ENCODE results near the gene UBALD2.
"Not testable (repeated sequence)": the region's sequence is repeated elsewhere in the genome, so short reads cannot be mapped to it uniquely, and the experiment has no call there.

UBALD2 gene

GRCh38 chr17:76267051-76267576 is 2.0 kb downstream of the UBALD2 start:
- DNase-seq = no peak

GRCh38 chr17:76267581-76268001 is 2.4 kb downstream of the UBALD2 start:
- DNase-seq = not testable (repeated sequence)

DNA sequence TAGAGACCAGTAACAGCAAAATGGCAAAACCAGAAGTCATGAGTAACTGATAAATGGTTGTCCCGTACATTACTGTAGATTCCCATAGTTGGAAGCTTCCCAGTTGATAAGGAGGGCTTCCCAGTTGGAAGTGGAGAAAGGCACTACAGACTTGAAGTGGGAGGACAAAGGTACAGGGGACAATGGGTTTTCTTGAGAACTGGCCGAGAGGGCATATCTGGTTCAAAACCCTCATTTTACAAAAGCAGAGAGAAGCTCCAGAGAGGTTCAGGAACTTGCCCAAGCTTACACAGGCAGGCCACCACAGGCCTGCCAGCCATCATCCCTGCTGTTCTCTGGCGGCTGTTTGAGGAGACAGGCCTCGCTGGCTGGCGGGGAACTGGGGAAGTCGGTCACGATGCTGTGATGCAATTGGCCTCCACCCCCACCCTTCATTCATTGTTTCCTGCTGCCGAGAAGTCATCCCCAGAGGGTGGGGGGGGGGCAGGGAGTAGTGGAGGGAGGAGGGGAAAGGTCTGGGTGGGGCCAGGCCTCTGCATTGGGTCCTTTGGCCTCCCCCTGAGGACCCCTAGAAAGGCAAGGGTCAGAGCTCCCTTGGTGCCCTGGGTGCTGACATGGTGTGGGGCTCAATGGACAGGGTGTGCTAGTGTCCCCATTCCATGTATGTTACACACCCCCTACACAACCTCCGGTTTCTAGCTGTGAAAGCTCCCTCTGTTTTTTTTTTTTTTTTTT is 3.0 kb downstream of the UBALD2 start:
- DNase-seq = no peak

GRCh38 chr17:76268991-76269981 is 4.1 kb downstream of the UBALD2 start:
- DNase-seq = no peak

DNA sequence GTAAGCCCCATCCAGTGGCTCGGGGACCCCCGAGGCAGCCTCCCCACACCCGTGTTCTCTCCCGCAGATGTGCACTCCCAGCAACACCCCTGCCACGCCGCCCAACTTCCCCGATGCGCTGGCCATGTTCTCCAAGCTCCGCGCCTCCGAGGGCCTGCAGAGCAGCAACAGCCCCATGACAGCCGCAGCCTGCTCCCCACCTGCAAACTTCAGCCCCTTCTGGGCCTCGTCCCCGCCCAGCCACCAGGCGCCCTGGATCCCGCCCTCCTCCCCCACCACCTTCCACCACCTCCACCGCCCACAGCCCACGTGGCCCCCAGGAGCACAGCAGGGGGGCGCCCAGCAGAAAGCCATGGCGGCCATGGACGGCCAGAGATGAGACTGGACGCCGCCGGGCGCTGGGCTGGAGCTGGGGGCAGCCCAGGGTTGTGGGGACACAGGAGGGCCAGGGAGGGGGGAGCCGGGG is 5.0 kb downstream of the UBALD2 start:
- DNase-seq = no peak

- DNase-seq = no peak
Observed at GRCh38 chr17:76270770-76271668, 5.9 kb downstream of the UBALD2 start.

DNA sequence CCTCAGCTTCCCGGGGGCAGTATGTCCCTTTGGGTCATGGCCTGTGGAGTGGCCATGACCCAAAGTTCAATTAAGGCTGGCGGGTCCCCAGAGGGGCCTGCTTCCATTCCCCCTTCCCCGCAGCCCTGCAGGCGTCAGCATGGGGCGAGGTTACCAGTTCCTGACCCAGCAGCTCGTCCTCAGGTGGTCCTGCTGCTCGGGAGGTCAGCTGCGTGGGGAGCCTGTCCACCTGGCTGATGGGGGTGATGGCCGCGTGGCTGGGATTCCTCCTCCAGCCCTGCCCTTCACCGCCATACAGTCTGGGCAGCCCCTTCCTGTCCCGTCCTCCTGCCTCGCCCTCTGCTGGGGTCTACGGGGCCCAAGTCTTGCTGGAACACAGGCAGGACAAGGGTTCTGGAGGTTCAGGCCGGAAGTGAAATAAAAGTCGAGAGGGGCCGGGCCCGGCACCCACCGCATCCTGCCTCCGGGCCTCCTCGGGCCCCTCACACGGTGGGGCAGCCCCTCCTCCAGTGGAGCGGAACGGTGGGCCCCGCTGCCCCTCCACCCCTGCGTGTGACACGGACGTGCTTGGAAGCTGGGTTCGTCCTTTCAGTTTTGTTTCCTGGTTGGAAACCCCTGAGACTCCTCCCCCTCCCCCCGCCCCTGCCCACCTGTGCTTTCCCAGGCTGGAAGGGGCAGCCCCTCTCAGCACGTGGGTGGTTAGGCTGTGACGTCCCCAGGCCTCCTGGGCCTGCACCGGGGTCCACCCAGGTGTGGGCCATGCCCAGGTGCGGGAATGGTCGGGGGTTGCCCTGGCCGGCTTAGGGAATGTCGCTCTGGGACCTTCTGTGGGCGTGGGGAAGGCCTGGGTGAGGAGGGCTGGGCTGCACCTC is 6.8 kb downstream of the UBALD2 start:
- DNase-seq = no peak

DNA sequence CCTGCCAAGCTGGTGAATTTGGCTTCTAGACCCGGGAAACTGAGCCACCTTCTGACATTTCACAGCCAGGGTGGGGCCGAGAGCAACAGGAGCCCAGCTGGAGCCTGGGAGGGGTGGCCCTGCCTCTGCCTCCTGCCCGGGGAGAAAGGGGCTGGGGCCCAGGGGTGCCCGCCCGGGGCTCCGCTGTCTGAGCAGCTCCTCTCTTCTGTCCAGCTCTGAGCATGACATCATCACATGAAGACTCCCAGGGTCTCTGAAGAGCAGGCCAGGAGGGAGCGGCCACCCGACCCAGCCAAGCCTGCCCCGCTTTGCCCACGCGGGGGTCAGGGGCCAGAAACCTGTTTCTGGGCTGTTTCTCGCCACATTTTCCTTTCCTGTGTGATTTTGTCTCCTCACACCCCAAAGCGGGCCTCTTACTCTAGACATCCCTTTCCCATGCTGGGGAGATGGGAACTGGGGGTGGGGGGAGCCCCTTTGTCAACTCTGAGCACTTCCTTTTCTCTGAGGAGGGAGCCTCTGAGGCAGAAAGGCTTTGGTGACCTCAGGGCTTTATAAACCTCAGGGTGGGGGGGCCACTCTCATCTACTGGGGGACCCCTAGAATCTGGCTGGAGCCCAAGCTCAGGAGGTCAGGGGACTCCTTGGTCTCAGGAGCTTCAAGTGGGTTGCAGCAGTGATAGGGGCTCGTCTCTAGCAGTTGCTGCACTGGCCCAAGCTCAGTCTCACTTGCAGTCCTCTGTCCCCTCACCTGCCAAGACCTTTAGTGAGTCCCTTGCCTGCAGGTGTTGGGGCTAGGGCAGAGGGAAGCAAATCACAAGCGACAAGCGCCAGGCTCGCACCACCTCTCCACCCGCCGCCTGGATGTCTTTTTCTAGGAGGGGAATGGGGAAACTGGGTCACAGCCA is 7.6 kb downstream of the UBALD2 start:
- no peak for DNase-seq

GRCh38 chr17:76273445-76274111 is 8.4 kb downstream of the UBALD2 start:
- no peak for DNase-seq

GRCh38 chr17:76274112-76274956 is 9.2 kb downstream of the UBALD2 start:
- DNase-seq = no peak

DNA sequence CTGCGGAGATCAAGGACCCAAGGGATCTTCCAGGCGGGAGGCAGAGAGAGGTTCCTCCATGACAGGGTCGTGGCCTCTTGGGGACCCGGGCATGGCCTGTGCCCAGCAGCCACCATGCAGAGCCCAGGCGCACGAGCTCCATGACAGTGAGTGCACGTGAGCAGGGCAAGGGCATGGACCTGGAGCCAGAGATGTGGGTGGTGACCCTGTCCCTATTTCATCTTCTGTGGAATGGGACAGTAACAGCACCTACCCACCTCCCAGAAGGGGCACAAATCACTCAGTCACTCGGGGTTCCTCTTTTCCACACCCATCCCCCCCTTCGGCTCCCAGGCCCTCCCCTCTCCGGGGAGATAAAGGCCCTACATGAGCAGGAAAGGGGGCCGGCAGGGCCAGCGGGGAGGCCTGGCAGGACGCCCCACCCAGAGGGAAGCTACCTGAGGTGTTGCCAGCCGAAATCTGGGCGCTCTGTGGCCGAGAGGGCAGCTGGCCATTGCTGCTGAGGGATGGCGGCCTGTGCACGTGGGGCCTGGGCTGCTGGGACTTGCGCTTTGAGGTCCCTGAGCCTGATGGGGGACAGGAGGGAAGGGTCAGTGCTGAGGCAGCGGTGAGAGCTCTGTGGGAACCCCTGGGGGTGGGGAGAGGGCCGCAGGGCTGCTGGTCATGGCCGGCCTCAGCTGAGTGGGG is 10.4 kb downstream of the UBALD2 start:
- no peak for DNase-seq

GRCh38 chr17:76276069-76276431 is 10.9 kb downstream of the UBALD2 start:
- no peak for DNase-seq

DNA sequence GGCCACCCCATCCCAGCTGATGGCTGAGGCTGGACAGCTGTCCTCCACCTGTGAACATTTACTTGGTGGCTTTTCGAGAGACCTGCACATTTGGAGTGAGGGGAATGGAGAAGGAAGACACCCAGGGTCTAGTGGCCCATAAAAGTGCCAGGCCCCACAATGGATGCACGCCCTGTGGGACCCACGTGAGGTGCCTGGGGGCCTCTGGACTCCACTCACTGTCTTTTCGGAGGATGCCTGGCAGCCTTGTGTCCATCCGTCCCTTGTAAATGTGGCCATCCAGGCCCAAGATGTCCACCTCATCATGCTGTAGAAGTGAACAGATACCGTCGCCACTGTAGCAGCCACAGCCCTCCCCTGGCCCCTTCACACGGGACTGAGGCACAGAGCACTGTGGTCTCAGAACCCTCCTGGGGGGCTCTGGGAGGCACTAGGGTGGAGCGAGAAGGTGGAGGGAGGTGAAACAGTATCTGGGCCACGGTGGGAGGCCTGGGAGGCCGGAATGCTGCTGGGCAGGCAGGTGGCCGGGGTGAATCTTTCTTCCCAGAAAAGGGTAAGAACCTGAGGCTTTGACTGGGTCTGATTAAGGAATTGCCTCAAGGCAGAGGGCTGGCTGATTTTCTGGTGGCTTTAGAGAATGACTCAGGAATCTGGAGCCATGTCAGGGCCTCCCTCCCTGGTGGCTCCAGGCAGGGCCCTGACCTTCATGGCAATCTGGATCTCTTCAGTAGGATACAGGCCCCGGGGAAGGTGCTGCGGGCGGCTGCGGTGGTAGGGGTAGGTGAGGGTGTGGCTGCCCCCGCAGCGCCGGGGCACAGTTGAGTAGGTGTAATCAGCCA is 11.5 kb downstream of the UBALD2 start:
- DNase-seq = no peak

GRCh38 chr17:76277300-76278267 is 12.4 kb downstream of the UBALD2 start:
- DNase-seq = no peak

DNA sequence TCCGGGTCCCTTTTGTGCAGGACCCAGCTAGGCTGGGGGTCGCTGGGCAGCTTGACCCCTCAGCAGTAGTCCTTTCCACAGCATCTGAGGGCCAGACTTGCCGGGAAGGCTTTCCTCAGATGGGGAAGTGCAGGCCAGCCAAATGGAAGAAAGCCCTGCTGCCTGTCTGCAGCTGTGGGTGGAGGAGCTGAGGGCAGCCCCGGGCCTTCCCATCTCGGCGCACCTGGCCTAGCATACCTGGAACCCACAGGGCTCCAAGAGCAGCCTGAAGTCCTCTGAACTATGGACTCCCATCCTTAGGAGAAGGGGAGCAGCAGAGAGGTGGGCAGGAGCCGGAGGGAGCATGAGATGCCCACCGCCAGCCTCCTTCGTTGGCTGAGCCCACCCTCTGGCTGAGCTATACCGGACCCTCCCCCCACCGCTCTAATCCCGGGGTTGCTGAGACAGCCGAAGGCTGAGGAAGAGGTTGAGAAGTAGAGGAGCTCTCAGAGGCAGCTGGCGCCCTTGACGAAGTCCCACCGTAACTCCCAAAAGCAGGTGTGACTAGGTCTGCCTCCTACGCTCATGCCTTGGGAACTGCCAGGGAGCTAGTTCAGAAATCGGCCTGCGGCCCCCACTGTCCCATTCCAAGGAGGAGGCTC is 13.2 kb downstream of the UBALD2 start:
- DNase-seq = no peak
